NCI-H128 (cell line): Measurements from ENCODE around the gene ADAM15.

ENCODE experiments used
- DNase-seq: peaks from one replicate; lab custom pipeline; 2025; ENCODE audit not compliant: unreplicated experiment; lab: John Stamatoyannopoulos, UW

ADAM15 gene

DNA sequence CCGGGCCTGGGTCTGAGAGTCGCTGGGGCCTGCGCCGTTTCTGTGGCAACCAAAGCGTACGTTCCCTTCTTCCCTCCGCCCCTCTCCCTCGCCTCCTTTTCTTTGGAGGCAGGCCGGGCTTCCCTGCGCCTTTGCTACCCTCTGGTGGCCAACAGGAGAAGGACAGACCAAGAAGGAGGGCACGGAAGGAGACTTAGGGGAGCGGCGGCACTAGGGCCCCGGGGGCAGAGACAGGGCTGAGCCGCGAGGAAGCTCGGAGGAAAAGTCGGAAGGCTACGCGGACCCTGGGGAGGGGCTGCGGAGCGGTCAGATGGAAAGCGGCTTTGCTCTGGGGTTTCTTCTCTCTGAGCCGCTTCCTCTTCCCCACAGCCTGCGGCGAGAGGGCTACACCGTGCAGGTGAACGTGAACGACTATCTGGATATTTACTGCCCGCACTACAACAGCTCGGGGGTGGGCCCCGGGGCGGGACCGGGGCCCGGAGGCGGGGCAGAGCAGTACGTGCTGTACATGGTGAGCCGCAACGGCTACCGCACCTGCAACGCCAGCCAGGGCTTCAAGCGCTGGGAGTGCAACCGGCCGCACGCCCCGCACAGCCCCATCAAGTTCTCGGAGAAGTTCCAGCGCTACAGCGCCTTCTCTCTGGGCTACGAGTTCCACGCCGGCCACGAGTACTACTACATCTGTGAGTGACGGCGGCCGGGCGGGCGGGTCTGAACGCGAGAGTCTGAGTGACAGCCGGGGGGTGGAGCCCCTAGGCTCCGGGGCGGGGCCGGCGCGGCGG, 33.8 kb downstream of the ADAM15 start:
- peak; percentile 96 for DNase-seq

- no peak for DNase-seq
Measured at GRCh38 chr1:155085504-155086127, 34.5 kb downstream of the ADAM15 start.

- DNase-seq, result peak; percentile 17
Measured at GRCh38 chr1:155086128-155086741, 35.1 kb downstream of the ADAM15 start.

DNA sequence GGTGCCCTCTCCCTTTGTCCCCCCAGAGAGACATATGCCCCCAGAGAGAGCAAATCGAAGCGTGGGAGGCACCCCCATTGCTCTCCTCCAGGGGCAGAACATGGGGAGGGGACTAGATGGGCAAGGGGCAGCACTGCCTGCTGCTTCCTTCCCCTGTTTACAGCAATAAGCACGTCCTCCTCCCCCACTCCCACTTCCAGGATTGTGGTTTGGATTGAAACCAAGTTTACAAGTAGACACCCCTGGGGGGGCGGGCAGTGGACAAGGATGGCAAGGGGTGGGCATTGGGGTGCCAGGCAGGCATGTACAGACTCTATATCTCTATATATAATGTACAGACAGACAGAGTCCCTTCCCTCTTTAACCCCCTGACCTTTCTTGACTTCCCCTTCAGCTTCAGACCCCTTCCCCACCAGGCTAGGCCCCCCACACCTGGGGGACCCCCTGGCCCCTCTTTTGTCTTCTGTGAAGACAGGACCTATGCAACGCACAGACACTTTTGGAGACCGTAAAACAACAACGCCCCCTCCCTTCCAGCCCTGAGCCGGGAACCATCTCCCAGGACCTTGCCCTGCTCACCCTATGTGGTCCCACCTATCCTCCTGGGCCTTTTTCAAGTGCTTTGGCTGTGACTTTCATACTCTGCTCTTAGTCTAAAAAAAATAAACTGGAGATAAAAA, 35.9 kb downstream of the ADAM15 start:
- no peak for DNase-seq

GRCh38 chr1:155091071-155092051, 40.2 kb downstream of the ADAM15 start:
- DNase-seq, result peak; percentile 81

DNA sequence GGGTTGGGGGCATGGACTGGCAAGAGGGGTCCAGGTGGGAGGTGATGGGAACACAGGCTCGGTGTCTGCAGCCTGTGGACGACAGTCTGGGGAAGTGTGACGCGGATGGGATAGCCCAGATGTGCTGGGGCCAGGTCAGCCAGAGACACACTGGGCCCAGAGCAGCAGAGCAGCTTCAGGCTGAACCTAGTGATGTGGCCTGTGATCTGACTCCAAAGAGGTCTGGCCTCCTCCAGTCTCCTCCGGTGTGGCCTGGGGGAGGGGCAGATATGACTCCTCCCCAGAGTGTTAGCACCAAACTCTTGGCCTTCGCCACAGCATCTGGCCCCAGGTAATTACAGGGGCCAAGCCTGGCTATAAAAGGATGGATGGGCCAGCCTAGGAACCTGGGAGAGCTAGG, 41.0 kb downstream of the ADAM15 start:
- DNase-seq, result no peak

DNA sequence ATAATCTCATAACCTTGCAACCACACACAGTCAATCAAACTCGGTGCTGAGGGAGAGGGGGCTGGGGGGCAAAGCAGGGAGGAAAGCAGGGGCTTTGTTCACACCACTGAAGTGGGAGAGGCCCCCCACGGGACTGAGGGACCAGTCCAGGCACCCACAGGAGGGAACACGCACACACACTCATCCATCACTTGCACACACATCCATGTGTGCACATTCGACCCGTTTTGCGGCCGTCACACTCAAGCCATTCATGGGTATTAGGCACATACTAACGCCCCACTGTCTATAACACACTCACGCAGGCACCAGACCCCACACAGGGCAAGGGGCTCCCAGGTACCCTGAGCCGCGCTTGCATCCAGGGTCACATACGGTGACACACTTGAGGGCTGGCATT, 41.5 kb downstream of the ADAM15 start:
- no peak for DNase-seq

DNA sequence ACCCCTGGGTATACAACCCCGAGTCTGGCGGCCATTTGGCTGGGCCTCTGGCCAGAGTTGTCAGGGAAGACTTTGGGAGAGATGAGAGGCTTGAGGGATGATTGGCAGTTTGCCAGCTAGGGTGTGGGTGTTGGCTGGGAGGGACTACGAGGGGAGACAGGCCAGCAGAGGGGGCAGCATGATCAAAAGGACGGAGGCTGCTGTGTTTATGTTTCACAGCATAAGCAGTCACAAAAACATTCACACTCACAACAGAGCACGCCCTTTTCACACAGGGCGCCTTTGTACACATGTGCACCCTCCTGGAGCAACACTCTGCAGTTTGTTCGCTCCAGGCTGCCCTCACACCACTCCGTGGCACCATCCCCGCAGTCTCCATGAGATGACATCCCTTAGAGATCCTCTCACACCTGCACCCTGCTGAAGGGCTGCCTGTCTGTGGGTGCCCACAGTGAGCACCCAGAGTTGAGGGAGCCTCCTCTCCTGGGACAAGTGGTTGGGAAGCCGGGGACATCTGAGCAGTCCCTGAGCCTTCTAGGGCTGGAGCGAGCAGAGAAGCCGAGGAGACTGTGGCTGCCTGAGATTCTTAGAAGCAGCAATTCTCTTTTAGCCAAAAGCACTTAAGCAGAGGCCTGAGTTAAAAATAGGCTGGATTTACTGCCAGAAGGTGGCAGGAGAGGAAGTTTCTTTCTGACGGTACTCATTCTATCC, 43.0 kb downstream of the ADAM15 start:
- DNase-seq, result peak; percentile 73

DNA sequence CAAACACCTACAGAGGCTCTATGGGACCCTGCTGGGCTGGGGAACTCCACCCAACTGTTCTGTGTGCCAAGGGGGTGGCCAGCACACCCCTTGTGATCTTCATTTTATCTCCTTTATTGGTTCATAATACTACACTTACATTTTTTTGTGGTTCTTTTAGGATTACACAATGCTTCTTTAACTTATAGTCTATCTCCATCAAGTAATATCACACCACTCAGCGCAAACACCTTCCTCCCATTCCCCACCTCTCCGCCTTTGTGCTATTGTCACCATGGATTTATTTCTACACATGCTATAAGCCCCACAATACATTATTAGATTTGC, 43.5 kb downstream of the ADAM15 start:
- DNase-seq, result no peak

DNA sequence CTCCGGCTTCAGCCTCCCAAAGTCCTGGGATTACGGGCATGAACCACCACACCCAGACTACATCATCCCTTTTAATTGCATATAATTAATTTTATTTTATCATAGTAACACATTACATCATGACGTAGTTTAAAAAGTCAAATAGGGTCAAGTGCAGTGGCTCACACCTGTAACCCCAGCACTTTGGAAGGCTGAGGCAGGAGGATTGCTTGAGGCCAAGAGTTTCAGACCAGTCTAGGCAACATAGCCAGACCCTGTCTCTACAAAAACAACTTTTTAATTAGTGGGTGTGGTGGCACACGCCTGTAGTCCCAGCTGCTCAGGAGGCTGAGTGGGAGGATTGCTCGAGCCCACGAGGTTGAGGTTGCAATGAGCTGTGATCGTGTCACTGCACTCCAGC, 48.2 kb downstream of the ADAM15 start:
- DNase-seq, result no peak

GRCh38 chr1:155103325-155103724, 52.2 kb downstream of the ADAM15 start:
- no peak for DNase-seq

DNA sequence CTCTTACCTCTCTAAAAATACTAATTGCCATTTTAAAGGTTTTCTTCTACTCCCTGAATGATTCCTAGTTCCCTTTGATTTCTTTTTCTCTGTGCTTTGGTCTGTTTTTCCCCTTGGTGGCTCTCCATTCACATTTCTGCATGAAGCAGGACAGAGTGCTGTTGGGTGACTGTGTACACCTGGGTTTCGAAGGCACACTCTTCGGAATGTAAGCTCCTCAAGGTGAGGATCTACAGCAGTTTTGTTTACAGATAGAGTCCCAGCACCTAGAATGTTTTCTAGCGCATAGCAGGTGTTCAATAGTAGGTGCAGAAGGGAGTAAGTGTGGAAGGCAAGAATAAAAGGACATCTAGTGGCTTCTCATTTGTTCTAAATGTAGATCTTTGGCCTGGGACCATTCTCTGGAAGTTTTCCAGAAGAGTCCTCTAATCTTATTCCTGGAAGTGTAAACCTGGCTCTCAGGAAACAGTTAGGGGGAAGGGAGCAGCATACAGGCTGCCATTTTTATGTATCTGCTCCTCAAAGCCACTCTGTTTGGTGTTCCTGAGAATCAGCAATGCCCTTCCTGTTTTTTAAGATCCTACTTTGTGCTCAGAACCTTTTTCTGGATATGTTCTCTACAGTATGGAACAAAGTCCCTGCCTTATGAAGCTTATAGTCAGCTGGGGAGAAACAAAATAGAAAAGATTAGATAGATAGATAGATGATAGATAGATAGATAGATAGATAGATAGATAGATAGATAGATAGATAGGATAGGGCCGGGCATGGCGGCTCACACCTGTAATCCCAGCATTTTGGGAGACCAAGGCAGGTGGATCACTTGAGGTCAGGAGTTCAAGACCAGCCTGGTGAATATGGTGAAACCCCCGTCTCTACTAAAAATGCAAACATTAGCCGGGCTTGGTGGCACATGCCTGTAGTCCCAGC, 53.8 kb downstream of the ADAM15 start:
- DNase-seq, result no peak

- no peak for DNase-seq
Measured at GRCh38 chr1:155105604-155106011, 54.5 kb downstream of the ADAM15 start.

GRCh38 chr1:155106862-155107261, 55.7 kb downstream of the ADAM15 start:
- no peak for DNase-seq

- no peak for DNase-seq
Measured at GRCh38 chr1:155107309-155108264, 56.5 kb downstream of the ADAM15 start.

GRCh38 chr1:155108296-155108695, 57.2 kb downstream of the ADAM15 start:
- DNase-seq, result no peak

- DNase-seq, result no peak
Measured at GRCh38 chr1:155110381-155110780, 59.3 kb downstream of the ADAM15 start.

- DNase-seq, result no peak
Measured at GRCh38 chr1:155110826-155111225, 59.7 kb downstream of the ADAM15 start.
